GM23248 (cell line): Measurements from ENCODE around the gene VPS25. TPM values are rescaled to one million over a fixed set of nuclear protein-coding genes. Genes with fewer than 3 reads are reported as not detected.

Experiments used
- DNase-seq: peaks from one replicate; pipeline ENCODE4 v3.0.0-alpha.2; 2015
- H2AFZ ChIP-seq: fragments of 200-600 bp; sonication (generic); 2 replicates; pipeline ENCODE4 v1.6.1; 2016; ENCODE audit warnings: antibody characterized with exemption
- H3F3A ChIP-seq: fragments of 200-600 bp; sonication (generic); 2 replicates; pipeline ENCODE4 v1.6.1; 2016; ENCODE audit warnings: mild to moderate bottlenecking, antibody characterized with exemption, mixed run types; ENCODE audit not compliant: insufficient read depth
- H3K27ac ChIP-seq: fragments of 200-600 bp; sonication (generic); 2 replicates; pipeline ENCODE4 v1.5.1; 2016; ENCODE audit warnings: mild to moderate bottlenecking
- H3K27me3 ChIP-seq: fragments of 200-600 bp; sonication (generic); replicated peaks from 2 replicates; pipeline ENCODE4 v1.6.1; 2016; ENCODE audit warnings: mild to moderate bottlenecking; ENCODE audit not compliant: insufficient read depth
- H3K36me3 ChIP-seq: fragments of 200-600 bp; sonication (generic); 2 replicates; pipeline ENCODE4 v1.6.1; 2016; ENCODE audit warnings: low read depth, mild to moderate bottlenecking
- H3K4me1 ChIP-seq: fragments of 200-600 bp; sonication (generic); 2 replicates; pipeline ENCODE4 v1.6.1; 2016; ENCODE audit warnings: mild to moderate bottlenecking; ENCODE audit not compliant: insufficient read depth
- H3K4me2 ChIP-seq: fragments of 200-600 bp; sonication (generic); one replicate; pipeline ENCODE4 v1.6.1; 2016; ENCODE audit warnings: mild to moderate bottlenecking; ENCODE audit not compliant: unreplicated experiment
- H3K4me3 ChIP-seq: fragments of 200-600 bp; sonication (generic); 2 replicates; pipeline ENCODE4 v1.5.1; 2016; ENCODE audit warnings: mild to moderate bottlenecking
- H3K79me2 ChIP-seq: fragments of 200-600 bp; sonication (generic); 2 replicates; pipeline ENCODE4 v1.6.1; 2016; ENCODE audit warnings: mild to moderate bottlenecking; ENCODE audit not compliant: insufficient read depth
- H3K9ac ChIP-seq: fragments of 200-600 bp; sonication (generic); 2 replicates; pipeline ENCODE4 v1.6.1; 2016; ENCODE audit warnings: mild to moderate bottlenecking
- H3K9me2 ChIP-seq: fragments of 200-600 bp; sonication (generic); 2 replicates; pipeline ENCODE4 v1.6.1; 2016; ENCODE audit warnings: mixed run types, mild to moderate bottlenecking, moderate library complexity; ENCODE audit not compliant: insufficient read depth
- H3K9me3 ChIP-seq: fragments of 200-600 bp; sonication (generic); one replicate; pipeline ENCODE4 v1.6.1; 2017; ENCODE audit warnings: low read depth
- H4K20me1 ChIP-seq: fragments of 200-600 bp; sonication (generic); 2 replicates; pipeline ENCODE4 v1.6.0; 2016; ENCODE audit not compliant: insufficient read depth
- EZH2 ChIP-seq: fragments of 200-600 bp; sonication (generic); IDR thresholded peaks from 2 replicates; pipeline ENCODE4 v1.6.1; 2018; ENCODE audit warnings: antibody characterized with exemption, mild to moderate bottlenecking; ENCODE audit not compliant: insufficient read depth, poor library complexity, severe bottlenecking
- EZH2phosphoT487 ChIP-seq: fragments of 200-600 bp; sonication (generic); IDR thresholded peaks from 2 replicates; pipeline ENCODE4 v1.6.1; 2018; ENCODE audit warnings: antibody characterized with exemption, moderate library complexity, mild to moderate bottlenecking, low read depth; ENCODE audit not compliant: insufficient read depth
- WGBS, 2 experiments: methylation state at CpG; one replicate each; pipeline ENCODE4 v1.1.6; 2015 to 2017; ENCODE audit warnings: low lambda C conversion rate in 2 of 2, low coverage in 1 of 2; ENCODE audit errors: missing lambda C conversion rate in 2 of 2; 5-methylcytosine and 5-hydroxymethylcytosine counted together
- in situ Hi-C: fragments of 300-500 bp; cut with MboI; formaldehyde crosslinking; loops from 2 replicates; pipeline ENCODE4 v1.15.0; 2020
- polyA plus RNA-seq: library from polyadenylated mRNA; unstranded; fragments of >200 nt; fragmentation: Nextera tagmentation; extraction: Ambion mirVana; gene quantifications from 2 replicates; pipeline ENCODE4 v1.2.1, GENCODE V29; 2016
- total RNA-seq: library from RNA; depleted of rRNA; stranded (reverse); fragments of >200 nt; shearing (Covaris generic); gene quantifications from 2 replicates; pipeline ENCODE4 v1.2.3, GENCODE V29; 2014

VPS25 gene
- total and polyA plus RNA-seq, 2 experiments from 2014 or later: 96.0 to 103 TPM

- H3K4me2 ChIP-seq: peak overlapping the region; percentile 94
- peak overlapping the region; percentile 52 for H3K27ac ChIP-seq
- peak overlapping the region; percentile 85 for H3K4me3 ChIP-seq
- H3K4me1 ChIP-seq: peaks cover 20% of the 10 kb centered on the region
- 25 to 31% methylated on average over 9 of the region's 9 CpGs for WGBS, 2 experiments
- H3K9me3 ChIP-seq: no peaks in the 10 kb centered on the region
- no peaks in the 10 kb centered on the region for H3K9me2 ChIP-seq
- peak; percentile 87 for DNase-seq
- H2AFZ ChIP-seq: no peak overlapping the region
- peaks cover 22% of the 10 kb centered on the region for H3K79me2 ChIP-seq
- peaks cover 3% of the 10 kb centered on the region; the same call in 1 of the 2 replicates for H3K36me3 ChIP-seq
- peaks cover 16% of the 10 kb centered on the region; the same call in 1 of the 2 replicates for H3F3A ChIP-seq
- no peak for TF ChIP-seq EZH2phosphoT487
- no peak for TF ChIP-seq EZH2
- H3K9ac ChIP-seq: peak overlapping the region; percentile 19; the same call in 1 of the 2 replicates
- H4K20me1 ChIP-seq: no peaks in the 10 kb centered on the region
- no peaks in the 10 kb centered on the region for H3K27me3 ChIP-seq
- in situ Hi-C loops: no loop called here
These were observed 10.0 kb downstream of the VPS25 start for GRCh38 chr17:42783062-42783790.

DNA sequence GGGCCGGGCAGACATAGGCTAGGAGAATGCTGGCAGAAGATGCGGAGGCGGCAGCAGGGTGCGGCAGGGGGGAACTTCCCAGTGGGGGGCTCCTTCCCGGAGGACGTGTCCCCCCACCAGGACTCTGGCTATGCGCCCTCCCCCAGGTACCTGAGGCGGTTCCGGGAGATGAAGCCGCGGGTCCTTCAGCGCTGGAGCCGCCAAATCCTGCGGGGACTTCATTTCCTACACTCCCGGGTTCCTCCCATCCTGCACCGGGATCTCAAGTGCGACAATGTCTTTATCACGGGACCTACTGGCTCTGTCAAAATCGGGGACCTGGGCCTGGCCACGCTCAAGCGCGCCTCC is 10.5 kb downstream of the VPS25 start:
- H3K9me2 ChIP-seq: no peaks in the 10 kb centered on the region
- no peak overlapping the region for H2AFZ ChIP-seq
- H3K4me2 ChIP-seq: peak overlapping the region; percentile 94
- no peak overlapping the region; the same call in 1 of the 2 replicates for H3K27ac ChIP-seq
- H3K27me3 ChIP-seq: no peaks in the 10 kb centered on the region
- in situ Hi-C loops: no loop called here
- H3K79me2 ChIP-seq: peaks cover 22% of the 10 kb centered on the region
- H3K36me3 ChIP-seq: peaks cover 4% of the 10 kb centered on the region; the same call in 1 of the 2 replicates
- DNase-seq: no peak
- peaks cover 20% of the 10 kb centered on the region for H3K4me1 ChIP-seq
- H3K4me3 ChIP-seq: peak overlapping the region; percentile 85
- no peaks in the 10 kb centered on the region for H4K20me1 ChIP-seq
- no peak for TF ChIP-seq EZH2phosphoT487
- TF ChIP-seq EZH2: no peak
- H3K9ac ChIP-seq: no peak overlapping the region
- H3F3A ChIP-seq: peaks cover 15% of the 10 kb centered on the region; the same call in 1 of the 2 replicates
- H3K9me3 ChIP-seq: no peaks in the 10 kb centered on the region
- 28 to 31% methylated on average over 20 to 22 of the region's 22 CpGs for WGBS, 2 experiments

GRCh38 chr17:42784409-42784808 is 11.2 kb downstream of the VPS25 start:
- H3K27me3 ChIP-seq: no peaks in the 10 kb centered on the region
- H3K4me1 ChIP-seq: peaks cover 20% of the 10 kb centered on the region
- H3K9me2 ChIP-seq: no peaks in the 10 kb centered on the region
- H4K20me1 ChIP-seq: no peaks in the 10 kb centered on the region
- TF ChIP-seq EZH2phosphoT487 (no peak), EZH2 (no peak)
- in situ Hi-C loops: no loop called here
- peaks cover 22% of the 10 kb centered on the region for H3K79me2 ChIP-seq
- H3K36me3 ChIP-seq: peaks cover 4% of the 10 kb centered on the region; the same call in 1 of the 2 replicates
- peaks cover 9% of the 10 kb centered on the region; the same call in 1 of the 2 replicates for H3F3A ChIP-seq
- 68 to 74% methylated on average over 25 of the region's 25 CpGs for WGBS, 2 experiments
- no peak for DNase-seq
- no peak overlapping the region for H3K4me3 ChIP-seq
- H2AFZ ChIP-seq: no peak overlapping the region
- no peak overlapping the region for H3K27ac ChIP-seq
- peak overlapping the region; percentile 94 for H3K4me2 ChIP-seq
- H3K9me3 ChIP-seq: no peaks in the 10 kb centered on the region
- H3K9ac ChIP-seq: no peak overlapping the region

DNA sequence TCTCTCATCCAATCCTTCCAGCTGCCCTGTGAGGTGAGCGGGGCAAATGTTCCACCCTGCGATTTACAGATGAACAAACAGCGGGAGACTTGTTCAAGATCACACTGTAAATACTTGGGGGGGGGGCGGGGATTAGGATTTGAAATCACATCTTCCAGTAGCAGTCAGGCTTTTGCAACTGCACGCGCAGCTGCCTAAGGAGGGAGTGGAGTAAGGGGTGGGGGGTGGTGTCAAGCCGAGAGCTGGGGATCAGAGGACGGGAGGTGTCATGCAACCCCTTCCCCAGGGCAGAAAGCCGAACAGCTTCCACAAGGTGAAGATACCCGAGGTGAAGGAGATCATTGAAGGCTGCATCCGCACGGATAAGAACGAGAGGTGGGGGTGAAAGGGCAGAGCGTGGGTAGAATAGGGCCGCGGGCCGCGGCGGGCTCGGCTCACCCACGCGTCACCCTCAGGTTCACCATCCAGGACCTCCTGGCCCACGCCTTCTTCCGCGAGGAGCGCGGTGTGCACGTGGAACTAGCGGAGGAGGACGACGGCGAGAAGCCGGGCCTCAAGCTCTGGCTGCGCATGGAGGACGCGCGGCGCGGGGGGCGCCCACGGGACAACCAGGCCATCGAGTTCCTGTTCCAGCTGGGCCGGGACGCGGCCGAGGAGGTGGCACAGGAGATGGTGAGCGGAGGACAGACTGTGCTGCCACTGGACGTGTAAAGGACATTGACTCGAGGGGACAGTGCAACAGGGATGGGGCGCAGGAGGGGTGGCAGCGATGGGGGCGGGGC is 11.8 kb downstream of the VPS25 start:
- WGBS, 2 experiments: 37 to 42% methylated on average over 43 to 52 of the region's 52 CpGs
- DNase-seq: no peak
- TF ChIP-seq EZH2phosphoT487 (no peak), EZH2 (no peak)
- no peak overlapping the region for H3K4me3 ChIP-seq
- H2AFZ ChIP-seq: no peak overlapping the region
- H3K9me3 ChIP-seq: no peaks in the 10 kb centered on the region
- H4K20me1 ChIP-seq: no peaks in the 10 kb centered on the region
- peaks cover 10% of the 10 kb centered on the region; the same call in 1 of the 2 replicates for H3F3A ChIP-seq
- no peak overlapping the region for H3K27ac ChIP-seq
- peaks cover 22% of the 10 kb centered on the region for H3K79me2 ChIP-seq
- peaks cover 4% of the 10 kb centered on the region; the same call in 1 of the 2 replicates for H3K36me3 ChIP-seq
- in situ Hi-C loops: no loop called here
- no peak overlapping the region for H3K4me2 ChIP-seq
- peaks cover 20% of the 10 kb centered on the region for H3K4me1 ChIP-seq
- H3K9ac ChIP-seq: no peak overlapping the region
- no peaks in the 10 kb centered on the region for H3K27me3 ChIP-seq
- no peaks in the 10 kb centered on the region for H3K9me2 ChIP-seq
